ENCODE results near the gene RRP1B. TPM values are rescaled to one million over a fixed set of nuclear protein-coding genes. Genes with fewer than 3 reads are reported as not detected.
A peak's percentile ranks its signal among the peaks of the same experiment; 100 is the strongest.

Gene RRP1B
- total and polyA plus RNA-seq, 9 of the 15 experiments (the other 6 are each of a cell fraction or from before 2014, with no cell fraction given) = 6.8 to 66.6 (median 41.9) TPM

- TF ChIP-seq, protein P1, sequence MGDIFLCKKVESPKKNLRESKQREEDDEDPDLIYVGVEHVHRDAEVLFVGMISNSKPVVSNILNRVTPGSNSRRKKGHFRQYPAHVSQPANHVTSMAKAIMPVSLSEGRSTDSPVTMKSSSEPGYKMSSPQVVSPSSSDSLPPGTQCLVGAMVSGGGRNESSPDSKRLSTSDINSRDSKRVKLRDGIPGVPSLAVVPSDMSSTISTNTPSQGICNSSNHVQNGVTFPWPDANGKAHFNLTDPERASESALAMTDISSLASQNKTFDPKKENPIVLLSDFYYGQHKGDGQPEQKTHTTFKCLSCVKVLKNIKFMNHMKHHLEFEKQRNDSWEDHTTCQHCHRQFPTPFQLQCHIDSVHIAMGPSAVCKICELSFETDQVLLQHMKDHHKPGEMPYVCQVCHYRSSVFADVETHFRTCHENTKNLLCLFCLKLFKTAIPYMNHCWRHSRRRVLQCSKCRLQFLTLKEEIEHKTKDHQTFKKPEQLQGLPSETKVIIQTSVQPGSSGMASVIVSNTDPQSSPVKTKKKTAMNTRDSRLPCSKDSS (IDR thresholded peaks at IDR 0.05; ENCODE audit: low read depth, partially characterized antibody) = no peak
- no peak for TF ChIP-seq ZBTB26 (CRISPR knock-in tag; IDR thresholded peaks at IDR 0.05)
- no peak for TF ChIP-seq KAT7 (CRISPR knock-in tag; IDR thresholded peaks at IDR 0.05; ENCODE audit: borderline replicate concordance)
- no peak for TF ChIP-seq RBM39 (optimal IDR thresholded peaks at IDR 0.05; ENCODE audit: low read depth, low read length)
- no peak for TF ChIP-seq ZNF780A (CRISPR knock-in tag; IDR thresholded peaks at IDR 0.05)
- no peak for TF ChIP-seq PATZ1 (CRISPR knock-in tag; IDR thresholded peaks at IDR 0.05; ENCODE audit: borderline replicate concordance)
- TF ChIP-seq, protein P2, sequence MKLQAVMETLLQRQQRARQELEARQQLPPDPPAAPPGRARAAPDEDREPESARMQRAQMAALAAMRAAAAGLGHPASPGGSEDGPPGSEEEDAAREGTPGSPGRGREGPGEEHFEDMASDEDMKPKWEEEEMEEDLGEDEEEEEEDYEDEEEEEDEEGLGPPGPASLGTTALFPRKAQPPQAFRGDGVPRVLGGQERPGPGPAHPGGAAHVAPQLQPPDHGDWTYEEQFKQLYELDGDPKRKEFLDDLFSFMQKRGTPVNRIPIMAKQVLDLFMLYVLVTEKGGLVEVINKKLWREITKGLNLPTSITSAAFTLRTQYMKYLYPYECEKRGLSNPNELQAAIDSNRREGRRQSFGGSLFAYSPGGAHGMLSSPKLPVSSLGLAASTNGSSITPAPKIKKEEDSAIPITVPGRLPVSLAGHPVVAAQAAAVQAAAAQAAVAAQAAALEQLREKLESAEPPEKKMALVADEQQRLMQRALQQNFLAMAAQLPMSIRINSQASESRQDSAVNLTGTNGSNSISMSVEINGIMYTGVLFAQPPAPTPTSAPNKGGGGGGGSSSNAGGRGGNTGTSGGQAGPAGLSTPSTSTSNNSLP (IDR thresholded peaks at IDR 0.05; ENCODE audit: borderline replicate concordance, low read depth, low read length) = peak; percentile 56; the same call in 1 of the 2 replicates
- TF ChIP-seq, protein P3, sequence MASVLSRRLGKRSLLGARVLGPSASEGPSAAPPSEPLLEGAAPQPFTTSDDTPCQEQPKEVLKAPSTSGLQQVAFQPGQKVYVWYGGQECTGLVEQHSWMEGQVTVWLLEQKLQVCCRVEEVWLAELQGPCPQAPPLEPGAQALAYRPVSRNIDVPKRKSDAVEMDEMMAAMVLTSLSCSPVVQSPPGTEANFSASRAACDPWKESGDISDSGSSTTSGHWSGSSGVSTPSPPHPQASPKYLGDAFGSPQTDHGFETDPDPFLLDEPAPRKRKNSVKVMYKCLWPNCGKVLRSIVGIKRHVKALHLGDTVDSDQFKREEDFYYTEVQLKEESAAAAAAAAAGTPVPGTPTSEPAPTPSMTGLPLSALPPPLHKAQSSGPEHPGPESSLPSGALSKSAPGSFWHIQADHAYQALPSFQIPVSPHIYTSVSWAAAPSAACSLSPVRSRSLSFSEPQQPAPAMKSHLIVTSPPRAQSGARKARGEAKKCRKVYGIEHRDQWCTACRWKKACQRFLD (CRISPR knock-in tag; IDR thresholded peaks at IDR 0.05) = no peak
- TF ChIP-seq, protein P4, sequence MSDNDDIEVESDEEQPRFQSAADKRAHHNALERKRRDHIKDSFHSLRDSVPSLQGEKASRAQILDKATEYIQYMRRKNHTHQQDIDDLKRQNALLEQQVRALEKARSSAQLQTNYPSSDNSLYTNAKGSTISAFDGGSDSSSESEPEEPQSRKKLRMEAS (CRISPR knock-in tag; IDR thresholded peaks at IDR 0.05) = 0 out of 2 replicates have a peak, but pooled peaks have one; percentile 30
- no peak for TF ChIP-seq ZBED1 (IDR thresholded peaks at IDR 0.05)
- TF ChIP-seq KDM1A (IDR thresholded peaks at IDR 0.05) = no peak
- TF ChIP-seq FOXK2 (conservative IDR thresholded peaks at IDR 0.05 in 1 of 2, IDR thresholded peaks at IDR 0.05 in 1 of 2; ENCODE audit: low read depth in 2 of 2) = 0 out of 4 replicates have a peak, but pooled peaks of 1 of the 2 experiments have one; percentile 15
- no peak for TF ChIP-seq PURB (CRISPR knock-in tag; IDR thresholded peaks at IDR 0.05; ENCODE audit: low read depth)
- no peak for TF ChIP-seq ZNF583 (CRISPR knock-in tag; IDR thresholded peaks at IDR 0.05)
- no peak for TF ChIP-seq CBX2 (IDR thresholded peaks at IDR 0.05; ENCODE audit: insufficient read depth, low read length, poor library complexity, severe bottlenecking)
- no peak for TF ChIP-seq GATAD2A (IDR thresholded peaks at IDR 0.05)
- TF ChIP-seq NR3C1 (CRISPR knock-in tag; IDR thresholded peaks at IDR 0.05) = no peak
- TF ChIP-seq ZNF384 (IDR thresholded peaks at IDR 0.05; ENCODE audit: low read depth, low read length) = no peak
- no peak for TF ChIP-seq SLC30A9 (CRISPR knock-in tag; IDR thresholded peaks at IDR 0.05)
These were observed 12.7 kb upstream of the RRP1B start (continued) for GRCh38 chr21:43646550-43647260.

Measured in K562 (cell line).